K562 (cell line): ENCODE results near the gene PRKAR2B. TPM values are rescaled to one million over a fixed set of nuclear protein-coding genes. Genes with fewer than 3 reads are reported as not detected.
A peak's percentile ranks its signal among the peaks of the same experiment; 100 is the strongest.

Experiments
- ARID1B ChIP-seq: fragments of 450-650 bp; IDR thresholded peaks from 2 replicates; pipeline ENCODE4 v1.6.1; 2016; ENCODE audit warnings: antibody characterized with exemption, mild to moderate bottlenecking, inconsistent platforms
- CAMTA2 ChIP-seq: fragments of 250-450 bp; sonication (Bioruptor Pico); conservative IDR thresholded peaks from 2 replicates; pipeline ENCODE4 v1.5.1; 2022
- DPF2 ChIP-seq: fragments of 450-650 bp; IDR thresholded peaks from 2 replicates; pipeline ENCODE4 v1.6.1; 2016
- FOXP1 ChIP-seq: sonication (generic); formaldehyde crosslinking; IDR thresholded peaks from 2 replicates; pipeline ENCODE4 v1.8.0; 2022; ENCODE audit warnings: mild to moderate bottlenecking, missing genetic modification reagents
- FUS ChIP-seq: fragments of 200-400 bp; formaldehyde crosslinking; optimal IDR thresholded peaks from 2 replicates; pipeline ENCODE3; 2017; ENCODE audit warnings: low read depth, low read length
- HDAC2 ChIP-seq: fragments of 450-650 bp; IDR thresholded peaks from 2 replicates; pipeline ENCODE4 v1.6.1; 2016; ENCODE audit warnings: mild to moderate bottlenecking
- LCOR ChIP-seq: sonication (generic); formaldehyde crosslinking; IDR thresholded peaks from 2 replicates; pipeline ENCODE4 v1.8.0; 2022; ENCODE audit warnings: mild to moderate bottlenecking, missing genetic modification reagents
- RBM39 ChIP-seq: fragments of 200-400 bp; formaldehyde crosslinking; optimal IDR thresholded peaks from 2 replicates; pipeline ENCODE3; 2018; ENCODE audit warnings: low read depth, low read length
- SREBF2 ChIP-seq: sonication (generic); formaldehyde crosslinking; IDR thresholded peaks from 2 replicates; pipeline ENCODE4 v1.4.0; 2020; ENCODE audit warnings: mild to moderate bottlenecking, missing genetic modification reagents
- ZBED1 ChIP-seq: IDR thresholded peaks from 2 replicates; pipeline ENCODE4 v1.6.1; 2014
- ZNF644 ChIP-seq: fragments of 200-800 bp; sonication (Bioruptor generic); IDR thresholded peaks from 2 replicates; pipeline ENCODE4 v1.6.1; 2016; ENCODE audit warnings: low read depth, missing genetic modification characterization, missing compliant biosample characterization
- polyA plus RNA-seq, 8 experiments: library from polyadenylated mRNA; depleted of rRNA in 4 of 8; stranded (reverse) in 5 of 8; unstranded in 3 of 8; fragments of >200 nt; fragmentation: Nextera tagmentation in 2 of 8; fragmentation: Illumina TruSeq in 1 of 8; extraction: Ambion mirVana in 2 of 8; extraction: Trizol in 1 of 8; gene quantifications; 2 replicates each; pipeline versions ENCODE4 v1.2.1 to v1.2.3, GENCODE V29; 2011 to 2014; ENCODE audit warnings: inconsistent platforms in 1 of 8, missing spikeins in 1 of 8
- total RNA-seq, 7 experiments: library from RNA; depleted of rRNA in 6 of 7; stranded (reverse); fragments of >200 nt in 6 of 7; fragmentation: Illumina TruSeq in 2 of 7; extraction: Trizol in 2 of 7; gene quantifications; 2 replicates each; pipeline versions ENCODE4 v1.2.1 to v1.2.3, GENCODE V29; 2011 to 2021; ENCODE audit warnings: low replicate concordance in 1 of 7
- TF ChIP-seq, protein P1 (sequence below): sonication (generic); formaldehyde crosslinking; IDR thresholded peaks from 2 replicates; pipeline ENCODE4 v1.8.0; 2022; ENCODE audit warnings: mild to moderate bottlenecking, missing genetic modification reagents
- TF ChIP-seq, protein P2 (sequence below): fragments of 250-450 bp; sonication (Bioruptor Pico); IDR thresholded peaks from 2 replicates; pipeline ENCODE4 v1.5.1; 2021; ENCODE audit warnings: mild to moderate bottlenecking
- TF ChIP-seq, protein P3 (sequence below), 2 experiments: fragments of 450-650 bp in 1 of 2; sonication (generic) in 1 of 2; formaldehyde crosslinking; conservative IDR thresholded peaks; 2 replicates each; pipeline versions ENCODE4 v1.4.0 to v1.8.1; 2020 to 2022; ENCODE audit warnings: mild to moderate bottlenecking in 1 of 2, missing genetic modification reagents in 1 of 2

PRKAR2B gene
- total and polyA plus RNA-seq, 9 of the 15 experiments (the other 6 are each of a cell fraction or from before 2014, with no cell fraction given) = 59.0 to 173 (median 129) TPM

DNA sequence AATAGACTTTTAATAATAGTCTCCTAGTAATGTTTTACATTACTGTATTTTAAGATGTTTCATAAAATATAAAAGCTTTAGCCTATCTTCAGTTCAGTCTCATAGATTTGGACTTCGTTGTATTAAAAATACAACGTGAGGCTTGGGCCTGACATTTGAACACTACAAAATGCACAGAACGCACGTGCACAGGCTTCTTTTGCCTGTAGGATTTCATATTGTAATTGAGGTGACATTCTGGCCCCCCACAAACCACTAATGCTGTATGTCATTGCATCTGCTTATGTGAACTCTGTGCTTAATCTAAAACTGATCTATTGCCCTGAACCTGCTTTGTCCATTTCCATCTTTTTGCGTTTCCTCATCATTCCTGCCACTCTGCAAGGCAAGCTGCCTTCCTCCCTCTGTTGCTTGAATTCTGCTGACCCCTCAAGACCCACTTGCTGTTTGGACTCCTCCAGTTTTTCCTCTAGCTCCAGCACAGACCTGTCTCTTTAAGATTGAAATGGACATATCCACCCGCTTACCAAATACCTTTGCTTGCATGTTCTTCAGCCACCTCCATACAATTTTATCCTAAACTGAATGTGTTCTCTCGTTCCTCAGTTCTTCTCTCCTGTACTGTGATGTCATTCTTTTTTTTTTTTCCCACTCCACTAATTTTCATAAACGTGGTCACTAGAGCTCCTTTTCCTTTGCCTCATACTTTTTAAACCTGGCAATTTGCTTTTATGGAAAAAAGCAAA lies 12.4 kb downstream of the PRKAR2B start (continued):
- no peak for TF ChIP-seq ZBED1
- no peak for TF ChIP-seq SREBF2 (CRISPR knock-in tag)
- no peak for TF ChIP-seq CAMTA2 (CRISPR knock-in tag)
- 0 out of 2 replicates have a peak, but pooled peaks have one; percentile 11 for TF ChIP-seq HDAC2
- no peak for TF ChIP-seq ZNF644 (tag)
- TF ChIP-seq, protein P1, sequence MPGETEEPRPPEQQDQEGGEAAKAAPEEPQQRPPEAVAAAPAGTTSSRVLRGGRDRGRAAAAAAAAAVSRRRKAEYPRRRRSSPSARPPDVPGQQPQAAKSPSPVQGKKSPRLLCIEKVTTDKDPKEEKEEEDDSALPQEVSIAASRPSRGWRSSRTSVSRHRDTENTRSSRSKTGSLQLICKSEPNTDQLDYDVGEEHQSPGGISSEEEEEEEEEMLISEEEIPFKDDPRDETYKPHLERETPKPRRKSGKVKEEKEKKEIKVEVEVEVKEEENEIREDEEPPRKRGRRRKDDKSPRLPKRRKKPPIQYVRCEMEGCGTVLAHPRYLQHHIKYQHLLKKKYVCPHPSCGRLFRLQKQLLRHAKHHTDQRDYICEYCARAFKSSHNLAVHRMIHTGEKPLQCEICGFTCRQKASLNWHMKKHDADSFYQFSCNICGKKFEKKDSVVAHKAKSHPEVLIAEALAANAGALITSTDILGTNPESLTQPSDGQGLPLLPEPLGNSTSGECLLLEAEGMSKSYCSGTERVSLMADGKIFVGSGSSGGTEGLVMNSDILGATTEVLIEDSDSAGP (CRISPR knock-in tag) = peak; percentile 75; the same call in 1 of the 2 replicates
- TF ChIP-seq DPF2 = peak; percentile 67; the same call in 1 of the 2 replicates
- TF ChIP-seq FOXP1 = no peak
- TF ChIP-seq, protein P2, sequence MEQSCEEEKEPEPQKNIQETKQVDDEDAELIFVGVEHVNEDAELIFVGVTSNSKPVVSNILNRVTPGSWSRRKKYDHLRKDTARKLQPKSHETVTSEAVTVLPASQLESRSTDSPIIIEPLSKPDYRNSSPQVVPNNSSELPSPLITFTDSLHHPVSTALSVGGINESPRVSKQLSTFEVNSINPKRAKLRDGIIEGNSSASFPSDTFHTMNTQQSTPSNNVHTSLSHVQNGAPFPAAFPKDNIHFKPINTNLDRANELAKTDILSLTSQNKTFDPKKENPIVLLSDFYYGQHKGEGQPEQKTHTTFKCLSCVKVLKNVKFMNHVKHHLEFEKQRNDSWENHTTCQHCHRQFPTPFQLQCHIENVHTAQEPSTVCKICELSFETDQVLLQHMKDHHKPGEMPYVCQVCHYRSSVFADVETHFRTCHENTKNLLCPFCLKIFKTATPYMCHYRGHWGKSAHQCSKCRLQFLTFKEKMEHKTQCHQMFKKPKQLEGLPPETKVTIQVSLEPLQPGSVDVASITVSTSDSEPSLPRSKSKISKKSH = no peak
- TF ChIP-seq LCOR = no peak
- TF ChIP-seq, protein P3, sequence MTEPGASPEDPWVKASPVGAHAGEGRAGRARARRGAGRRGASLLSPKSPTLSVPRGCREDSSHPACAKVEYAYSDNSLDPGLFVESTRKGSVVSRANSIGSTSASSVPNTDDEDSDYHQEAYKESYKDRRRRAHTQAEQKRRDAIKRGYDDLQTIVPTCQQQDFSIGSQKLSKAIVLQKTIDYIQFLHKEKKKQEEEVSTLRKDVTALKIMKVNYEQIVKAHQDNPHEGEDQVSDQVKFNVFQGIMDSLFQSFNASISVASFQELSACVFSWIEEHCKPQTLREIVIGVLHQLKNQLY (CRISPR knock-in tag; conservative IDR thresholded peaks at IDR 0.05) = no peak
- no peak for TF ChIP-seq RBM39
- TF ChIP-seq ARID1B = peak; percentile 26; the same call in 1 of the 2 replicates
- TF ChIP-seq FUS = no peak
